HEK293T (cell line): ENCODE results near the gene PRR30.

ENCODE experiments used
- CTCF ChIA-PET: fragments of 350-600 bp; formaldehyde crosslinking; extraction: SDS; loops from one replicate; lab custom pipeline; 2021; ENCODE audit warnings: antibody characterized with exemption, inconsistent platforms; lab: Yijun Ruan, JAX
- POLR2A ChIA-PET: fragments of 350-600 bp; formaldehyde crosslinking; extraction: SDS; loops from one replicate; lab custom pipeline; 2020; ENCODE audit warnings: antibody characterized with exemption, inconsistent platforms; lab: Yijun Ruan, JAX
- DNase-seq: peaks from one replicate; pipeline ENCODE4 v3.0.0; 2012; ENCODE audit warnings: mixed read lengths; ENCODE audit errors: extremely low spot score
- ARNT ChIP-seq: fragments of 450-650 bp; IDR thresholded peaks from 2 replicates; pipeline ENCODE4 v1.6.1; 2017; ENCODE audit warnings: mild to moderate bottlenecking
- BHLHE40 ChIP-seq: fragments of 450-650 bp; IDR thresholded peaks from 2 replicates; pipeline ENCODE4 v1.6.1; 2016; ENCODE audit warnings: mild to moderate bottlenecking, moderate library complexity, borderline replicate concordance
- CTBP1 ChIP-seq: fragments of 450-650 bp; IDR thresholded peaks from 2 replicates; pipeline ENCODE4 v1.6.1; 2016; ENCODE audit warnings: borderline replicate concordance
- ELF4 ChIP-seq: fragments of 450-650 bp; IDR thresholded peaks from 2 replicates; pipeline ENCODE4 v1.6.1; 2017; ENCODE audit warnings: antibody characterized with exemption
- FOXA1 ChIP-seq: fragments of 450-650 bp; IDR thresholded peaks from 2 replicates; pipeline ENCODE4 v1.6.1; 2016; ENCODE audit warnings: mild to moderate bottlenecking
- FOXK2 ChIP-seq: fragments of 450-650 bp; IDR thresholded peaks from 2 replicates; pipeline ENCODE4 v1.6.1; 2016; ENCODE audit warnings: mild to moderate bottlenecking
- FOXM1 ChIP-seq: fragments of 450-650 bp; IDR thresholded peaks from 2 replicates; pipeline ENCODE4 v1.6.1; 2017; ENCODE audit warnings: mild to moderate bottlenecking, borderline replicate concordance
- HDGF ChIP-seq: fragments of 450-650 bp; IDR thresholded peaks from 2 replicates; pipeline ENCODE4 v1.6.1; 2017; ENCODE audit warnings: antibody characterized with exemption, borderline replicate concordance
- L3MBTL2 ChIP-seq: fragments of 450-650 bp; conservative IDR thresholded peaks from 2 replicates; pipeline ENCODE4 v1.6.1; 2016; ENCODE audit warnings: mild to moderate bottlenecking
- LEF1 ChIP-seq: fragments of 450-650 bp; IDR thresholded peaks from 2 replicates; pipeline ENCODE4 v1.6.1; 2017; ENCODE audit warnings: mild to moderate bottlenecking, borderline replicate concordance
- NFRKB ChIP-seq: fragments of 450-650 bp; IDR thresholded peaks from 2 replicates; pipeline ENCODE4 v1.6.1; 2016; ENCODE audit warnings: mild to moderate bottlenecking, moderate library complexity
- PKNOX1 ChIP-seq: fragments of 450-650 bp; IDR thresholded peaks from 2 replicates; pipeline ENCODE4 v1.6.1; 2016
- SP1 ChIP-seq: fragments of 450-650 bp; IDR thresholded peaks from 2 replicates; pipeline ENCODE4 v1.6.1; 2017
- SUZ12 ChIP-seq: fragments of 450-650 bp; IDR thresholded peaks from 2 replicates; pipeline ENCODE4 v1.6.1; 2016; ENCODE audit warnings: mild to moderate bottlenecking
- TARDBP ChIP-seq: fragments of 450-650 bp; IDR thresholded peaks from 2 replicates; pipeline ENCODE4 v1.6.1; 2016
- ZNF384 ChIP-seq: fragments of 450-650 bp; IDR thresholded peaks from 2 replicates; pipeline ENCODE4 v1.6.1; 2016

PRR30 gene

GRCh38 chr2:27133905-27134780 is 5.1 kb downstream of the PRR30 start, which contains the start of gene PREB:
TSS of gene PREB (minus strand) at chr2:27134636. CDS start at chr2:27134421, 215 bp downstream.
- TF ChIP-seq FOXK2 (no peak), CTBP1 (no peak), ARNT (no peak)
- ChIA-PET CTCF (interaction anchor here (0.7 to 1.1 kb wide), 5 partner anchors 17 to 169 kb away, joined by 3 to 5 read pairs (median 3); no protein-coding TSS in a partner anchor), POLR2A (interaction anchor here (0.7 to 2.9 kb wide), 9 partner anchors 10 to 83 kb away, joined by 3 to 42 read pairs (median 3); partner anchors contain the start of genes ABHD1, AGBL5 and TCF23)
- DNase-seq: peak; percentile 100

- ChIA-PET CTCF (interaction anchor here (0.6 to 1.1 kb wide), 4 partner anchors 17 to 80 kb away, joined by 3 to 5 read pairs (median 4); no protein-coding TSS in a partner anchor), POLR2A (interaction anchor here (0.7 to 2.9 kb wide), 7 partner anchors 9 to 82 kb away, joined by 3 to 42 read pairs (median 3); partner anchors contain the start of genes ABHD1, AGBL5 and TCF23)
- no peak for DNase-seq
- TF ChIP-seq L3MBTL2 (no peak), FOXM1 (no peak), NFRKB (no peak), SUZ12 (no peak), FOXK2 (no peak), ELF4 (no peak), BHLHE40 (no peak), TARDBP (no peak), LEF1 (no peak), ARNT (no peak)
Measured at GRCh38 chr2:27133195-27133875, 5.9 kb downstream of the PRR30 start.

- no peak for DNase-seq
- POLR2A ChIA-PET: no interaction called here
- no peak for TF ChIP-seq PKNOX1
- no peak for TF ChIP-seq LEF1
- no peak for TF ChIP-seq ELF4
- TF ChIP-seq FOXK2: no peak
- TF ChIP-seq NFRKB: no peak
- no peak for TF ChIP-seq ZNF384
- TF ChIP-seq BHLHE40: no peak
- TF ChIP-seq SP1: no peak
- no peak for TF ChIP-seq L3MBTL2
- TF ChIP-seq CTBP1: no peak
- TF ChIP-seq TARDBP: no peak
- TF ChIP-seq FOXA1: no peak
- TF ChIP-seq FOXM1: no peak
- TF ChIP-seq SUZ12: no peak
- TF ChIP-seq ARNT: no peak
- TF ChIP-seq HDGF: no peak
- CTCF ChIA-PET: interaction anchor here (0.6 kb wide), 1 partner anchor 149 kb away, joined by 3 read pairs; no protein-coding TSS in a partner anchor
Measured at GRCh38 chr2:27131429-27131828, 7.8 kb downstream of the PRR30 start.

- CTCF ChIA-PET: no interaction called here
- POLR2A ChIA-PET: no interaction called here
- no peak for DNase-seq
- TF ChIP-seq NFRKB (no peak), ELF4 (no peak), BHLHE40 (no peak), TARDBP (no peak), SUZ12 (no peak), ZNF384 (no peak), SP1 (no peak), PKNOX1 (no peak), HDGF (no peak), FOXA1 (no peak), ARNT (no peak), FOXK2 (no peak), L3MBTL2 (no peak)
Measured at GRCh38 chr2:27130396-27130795, 8.8 kb downstream of the PRR30 start.

GRCh38 chr2:27128668-27129571 is 10.3 kb downstream of the PRR30 start:
- ChIA-PET CTCF (no interaction called here), POLR2A (interaction anchor here (0.5 kb wide), 1 partner anchor 96 kb away, joined by 3 read pairs; no protein-coding TSS in a partner anchor)
- no peak for DNase-seq
- no peak for TF ChIP-seq SP1
- TF ChIP-seq LEF1: no peak
- TF ChIP-seq ZNF384: no peak
- no peak for TF ChIP-seq SUZ12
- no peak for TF ChIP-seq NFRKB
- TF ChIP-seq TARDBP: no peak
- no peak for TF ChIP-seq FOXK2
- no peak for TF ChIP-seq ELF4
- TF ChIP-seq BHLHE40: no peak
- TF ChIP-seq FOXA1: no peak
- TF ChIP-seq L3MBTL2: no peak
- TF ChIP-seq PKNOX1: no peak
- TF ChIP-seq HDGF: no peak
- TF ChIP-seq FOXM1: no peak
- no peak for TF ChIP-seq ARNT
- no peak for TF ChIP-seq CTBP1
